IMR-90 (cell line): ENCODE data around the gene CD5L.

Source experiments
- CTCF ChIP-seq: conservative IDR thresholded peaks from 2 replicates; pipeline ENCODE4 v1.5.1; 2012; ENCODE audit warnings: mild to moderate bottlenecking, low read depth, low read length, improper control_type of control experiment
- MAFK ChIP-seq: IDR thresholded peaks from 2 replicates; pipeline ENCODE4 v1.6.1; 2012; ENCODE audit warnings: low read depth, low read length, improper control_type of control experiment
- POLR2A ChIP-seq: IDR thresholded peaks from 2 replicates; pipeline ENCODE4 v1.6.1; 2012; ENCODE audit warnings: mild to moderate bottlenecking, low read depth, low read length
- RFX5 ChIP-seq: IDR thresholded peaks from 2 replicates; pipeline ENCODE4 v1.8.0; 2012; ENCODE audit warnings: low read depth, mild to moderate bottlenecking, low read length, moderate library complexity
- SMC3 ChIP-seq: fragments of 150-350 bp; IDR thresholded peaks from 2 replicates; pipeline ENCODE4 v1.6.1; 2016; ENCODE audit warnings: low read depth, mild to moderate bottlenecking, antibody characterized with exemption, low read length, moderate library complexity

- TF ChIP-seq CTCF (no peak), SMC3 (no peak), POLR2A (no peak), RFX5 (no peak), MAFK (no peak)
Measured at GRCh38 chr1:157870490-157870889, 28.9 kb upstream of the CD5L start.
